ENCODE measurements around the gene SHOC1. TPM values are rescaled to one million over a fixed set of nuclear protein-coding genes. Genes with fewer than 3 reads are reported as not detected.

The SHOC1 gene
- total RNA-seq: not detected
- polyA plus RNA-seq: 0.05 TPM

GRCh38 chr9:111794835-111795556 is at the start of gene SHOC1:
SHOC1 (minus strand) TSS chr9:111794937; CDS start chr9:111791418, 3,519 bp downstream.
- Histone ChIP-seq H3K4me3 (ENCODE audit: low read depth, low read length) (no peak within 1 kb of the TSS), H3K36me3 (ENCODE audit: insufficient read depth) (no peaks in the 10 kb centered on the region), H3K27ac (ENCODE audit: low read depth) (no peak within 1 kb of the TSS), H3K4me1 (ENCODE audit: insufficient read depth) (no peaks in the 10 kb centered on the region)
- WGBS: 87% methylated on average over 29 of the region's 29 CpGs
- no peak for DNase-seq (ENCODE audit: extremely low spot score)

GRCh38 chr9:111843971-111844370 is 49.2 kb upstream of the SHOC1 start:
- Histone ChIP-seq H3K4me3 (ENCODE audit: low read depth, low read length) (no peak overlapping the region), H3K27ac (ENCODE audit: low read depth) (no peak overlapping the region), H3K4me1 (ENCODE audit: insufficient read depth) (no peaks in the 10 kb centered on the region), H3K36me3 (ENCODE audit: insufficient read depth) (no peaks in the 10 kb centered on the region)
- DNase-seq (ENCODE audit: extremely low spot score): no peak
- WGBS: 85% methylated on average over 3 of the region's 3 CpGs

- WGBS: 92% methylated on average over 1 of the region's 1 CpG
- no peak for DNase-seq (ENCODE audit: extremely low spot score)
Observed at GRCh38 chr9:111842313-111842712, 47.6 kb upstream of the SHOC1 start.

DNA sequence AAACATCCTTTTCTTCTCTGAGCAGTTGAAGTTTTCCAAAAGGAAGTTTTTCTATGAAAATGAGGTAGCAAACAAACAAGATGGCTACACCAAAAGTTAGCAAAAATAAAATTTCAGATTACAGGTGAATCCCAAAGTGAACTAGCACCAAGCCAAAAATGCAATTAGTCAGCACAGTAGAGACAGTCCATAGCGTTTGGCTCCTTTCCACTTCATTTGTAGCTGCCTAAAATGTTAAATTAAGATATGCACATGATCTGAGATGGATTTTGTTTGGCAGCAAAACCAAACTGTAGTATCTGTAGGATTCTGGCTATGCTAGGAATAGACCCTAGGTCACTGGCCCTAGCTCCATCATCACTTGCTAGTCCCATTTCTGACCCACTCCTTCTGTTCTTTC is 45.7 kb upstream of the SHOC1 start:
- no peaks in the 10 kb centered on the region for H3K4me1 ChIP-seq (ENCODE audit: insufficient read depth)
- WGBS: 70% methylated on average over 1 of the region's 1 CpG
- H3K4me3 ChIP-seq (ENCODE audit: low read depth, low read length): no peak overlapping the region
- no peak overlapping the region for H3K27ac ChIP-seq (ENCODE audit: low read depth)
- no peak for DNase-seq (ENCODE audit: extremely low spot score)
- H3K36me3 ChIP-seq (ENCODE audit: insufficient read depth): no peaks in the 10 kb centered on the region

More at GRCh38 chr9:111842313-111842712, 47.6 kb upstream of the SHOC1 start:
- H3K4me3 ChIP-seq (ENCODE audit: low read depth, low read length): no peak overlapping the region
- no peaks in the 10 kb centered on the region for H3K4me1 ChIP-seq (ENCODE audit: insufficient read depth)
- H3K36me3 ChIP-seq (ENCODE audit: insufficient read depth): no peaks in the 10 kb centered on the region
- H3K27ac ChIP-seq (ENCODE audit: low read depth): no peak overlapping the region

DNA sequence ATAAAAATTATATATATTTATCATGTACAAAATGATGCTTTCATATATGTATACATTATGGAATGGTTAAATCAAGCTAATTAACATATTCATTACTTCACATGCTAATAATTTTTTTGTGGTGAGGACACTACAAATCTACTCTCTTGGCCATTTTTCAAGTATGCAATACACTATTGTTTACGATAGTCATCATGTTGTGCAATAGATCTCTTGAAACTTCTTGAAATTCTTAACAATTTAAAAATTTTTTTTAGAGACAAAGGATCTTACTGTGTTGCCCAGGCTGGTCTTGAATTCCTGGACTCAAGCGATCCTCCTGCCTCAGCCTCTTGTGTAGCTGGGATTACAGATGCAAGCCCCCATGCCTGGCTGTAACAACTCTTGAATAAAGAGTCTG is 45.2 kb upstream of the SHOC1 start:
- Histone ChIP-seq H3K27ac (ENCODE audit: low read depth) (no peak overlapping the region), H3K4me3 (ENCODE audit: low read depth, low read length) (no peak overlapping the region), H3K36me3 (ENCODE audit: insufficient read depth) (no peaks in the 10 kb centered on the region), H3K4me1 (ENCODE audit: insufficient read depth) (no peaks in the 10 kb centered on the region)
- DNase-seq (ENCODE audit: extremely low spot score): no peak
- WGBS: 64% methylated on average over 2 of the region's 2 CpGs

DNA sequence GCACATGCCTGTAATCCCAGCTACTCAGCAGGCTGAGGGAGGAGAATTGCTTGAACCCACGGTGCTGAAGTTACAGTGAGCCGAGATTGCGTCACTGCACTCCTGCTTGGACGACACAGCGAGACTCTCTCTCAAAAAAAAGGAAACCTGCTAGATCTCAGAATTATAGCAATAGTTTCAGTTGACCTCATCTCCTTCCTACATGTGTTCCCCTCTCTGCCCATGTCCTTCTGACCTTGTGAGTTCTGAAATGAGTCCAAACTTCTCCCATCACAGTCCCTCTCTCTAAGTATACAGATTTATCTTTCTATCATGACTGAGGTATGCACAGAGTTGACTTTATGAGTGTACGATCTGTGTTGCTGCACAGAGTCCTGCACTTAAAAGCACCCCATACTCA is 44.6 kb upstream of the SHOC1 start:
- WGBS: 42% methylated on average over 6 of the region's 6 CpGs
- peak; percentile 52 for DNase-seq (ENCODE audit: extremely low spot score)
- H3K4me3 ChIP-seq (ENCODE audit: low read depth, low read length): no peak overlapping the region
- H3K36me3 ChIP-seq (ENCODE audit: insufficient read depth): no peaks in the 10 kb centered on the region
- H3K27ac ChIP-seq (ENCODE audit: low read depth): peak overlapping the region; percentile 1
- H3K4me1 ChIP-seq (ENCODE audit: insufficient read depth): no peaks in the 10 kb centered on the region

GRCh38 chr9:111838439-111838838 is 43.7 kb upstream of the SHOC1 start:
- no peak for DNase-seq (ENCODE audit: extremely low spot score)
- Histone ChIP-seq H3K36me3 (ENCODE audit: insufficient read depth) (no peaks in the 10 kb centered on the region), H3K27ac (ENCODE audit: low read depth) (no peak overlapping the region), H3K4me1 (ENCODE audit: insufficient read depth) (no peaks in the 10 kb centered on the region), H3K4me3 (ENCODE audit: low read depth, low read length) (no peak overlapping the region)
- WGBS: 35% methylated on average over 2 of the region's 2 CpGs

DNA sequence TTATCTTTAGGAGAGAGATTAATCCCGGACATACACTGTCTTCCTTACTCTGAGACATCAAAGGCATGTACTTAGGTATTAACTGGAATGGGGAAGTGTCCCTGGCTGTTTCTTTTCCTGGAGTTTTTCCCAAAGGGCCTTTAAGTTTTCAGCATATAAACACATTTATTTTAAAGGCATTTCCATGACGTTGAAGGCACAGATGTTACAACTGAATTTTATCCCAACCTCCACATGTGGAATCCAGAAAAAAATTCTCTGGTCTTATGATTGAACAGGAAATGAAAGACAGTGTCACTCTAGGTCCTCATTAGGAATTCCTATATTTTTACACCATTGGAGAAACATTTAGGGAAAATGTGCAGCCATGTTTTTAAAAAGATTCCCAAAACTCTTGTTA is 41.6 kb upstream of the SHOC1 start:
- 37% methylated on average over 2 of the region's 2 CpGs for WGBS
- H3K27ac ChIP-seq (ENCODE audit: low read depth): no peak overlapping the region
- no peak overlapping the region for H3K4me3 ChIP-seq (ENCODE audit: low read depth, low read length)
- no peaks in the 10 kb centered on the region for H3K36me3 ChIP-seq (ENCODE audit: insufficient read depth)
- H3K4me1 ChIP-seq (ENCODE audit: insufficient read depth): no peaks in the 10 kb centered on the region
- DNase-seq (ENCODE audit: extremely low spot score): no peak

- no peak overlapping the region for H3K27ac ChIP-seq (ENCODE audit: low read depth)
- H3K4me3 ChIP-seq (ENCODE audit: low read depth, low read length): no peak overlapping the region
- 92% methylated on average over 4 of the region's 4 CpGs for WGBS
- H3K36me3 ChIP-seq (ENCODE audit: insufficient read depth): no peaks in the 10 kb centered on the region
- DNase-seq (ENCODE audit: extremely low spot score): no peak
- no peaks in the 10 kb centered on the region for H3K4me1 ChIP-seq (ENCODE audit: insufficient read depth)
Observed at GRCh38 chr9:111833941-111834340, 39.2 kb upstream of the SHOC1 start.

GRCh38 chr9:111832449-111832848 is 37.7 kb upstream of the SHOC1 start:
- DNase-seq (ENCODE audit: extremely low spot score): no peak
- 94% methylated on average over 2 of the region's 2 CpGs for WGBS
- H3K36me3 ChIP-seq (ENCODE audit: insufficient read depth): no peaks in the 10 kb centered on the region
- H3K4me1 ChIP-seq (ENCODE audit: insufficient read depth): no peaks in the 10 kb centered on the region
- no peak overlapping the region for H3K27ac ChIP-seq (ENCODE audit: low read depth)
- no peak overlapping the region for H3K4me3 ChIP-seq (ENCODE audit: low read depth, low read length)

- Histone ChIP-seq H3K36me3 (ENCODE audit: insufficient read depth) (no peaks in the 10 kb centered on the region), H3K4me1 (ENCODE audit: insufficient read depth) (no peaks in the 10 kb centered on the region), H3K27ac (ENCODE audit: low read depth) (no peak overlapping the region), H3K4me3 (ENCODE audit: low read depth, low read length) (no peak overlapping the region)
- WGBS: 80% methylated on average over 5 of the region's 5 CpGs
- no peak for DNase-seq (ENCODE audit: extremely low spot score)
Observed at GRCh38 chr9:111831371-111832108, 36.8 kb upstream of the SHOC1 start.

GRCh38 chr9:111828193-111828592 is 33.5 kb upstream of the SHOC1 start:
- H3K4me3 ChIP-seq (ENCODE audit: low read depth, low read length): no peak overlapping the region
- no peaks in the 10 kb centered on the region for H3K36me3 ChIP-seq (ENCODE audit: insufficient read depth)
- H3K4me1 ChIP-seq (ENCODE audit: insufficient read depth): no peaks in the 10 kb centered on the region
- H3K27ac ChIP-seq (ENCODE audit: low read depth): no peak overlapping the region
- DNase-seq (ENCODE audit: extremely low spot score): no peak
- 51% methylated on average over 4 of the region's 4 CpGs for WGBS

DNA sequence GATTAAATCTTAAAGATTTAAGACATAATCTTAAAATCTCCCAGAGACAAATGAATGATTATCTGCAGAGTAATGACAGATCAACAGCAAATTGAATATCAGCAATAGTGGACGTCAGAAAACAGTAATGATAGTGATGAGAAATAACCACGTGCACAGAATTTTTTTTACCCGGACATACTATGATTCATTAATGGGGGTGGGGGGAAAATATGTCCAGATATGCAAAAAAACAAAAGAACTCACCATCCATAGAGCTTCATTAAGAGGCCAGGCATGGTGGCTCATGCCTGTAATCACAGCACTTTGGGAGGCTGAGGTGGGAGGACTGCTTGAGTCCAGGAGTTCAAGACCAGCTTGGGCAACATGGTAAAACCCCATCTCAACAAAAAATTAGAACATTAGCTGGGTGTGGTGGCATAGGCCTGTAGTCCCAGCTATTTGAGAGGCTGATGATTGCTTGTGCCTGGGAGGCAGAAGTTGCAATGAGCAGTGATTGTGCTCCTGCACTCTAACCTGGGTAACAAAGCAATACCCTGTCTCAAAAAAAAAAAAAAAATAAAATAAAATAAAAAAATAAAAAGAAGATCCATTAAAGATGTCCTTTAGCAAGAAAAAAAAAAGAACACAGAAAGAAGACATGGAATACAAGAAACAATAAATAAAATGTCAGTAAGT is 30.9 kb upstream of the SHOC1 start:
- no peak for DNase-seq (ENCODE audit: extremely low spot score)
- Histone ChIP-seq H3K4me1 (ENCODE audit: insufficient read depth) (no peaks in the 10 kb centered on the region), H3K36me3 (ENCODE audit: insufficient read depth) (no peaks in the 10 kb centered on the region), H3K4me3 (ENCODE audit: low read depth, low read length) (no peak overlapping the region), H3K27ac (ENCODE audit: low read depth) (no peak overlapping the region)
- WGBS: 54% methylated on average over 3 of the region's 3 CpGs

Measured in urinary bladder (tissue), 4 donors.